ENCODE results near the gene AMBP.

Gene AMBP

DNA sequence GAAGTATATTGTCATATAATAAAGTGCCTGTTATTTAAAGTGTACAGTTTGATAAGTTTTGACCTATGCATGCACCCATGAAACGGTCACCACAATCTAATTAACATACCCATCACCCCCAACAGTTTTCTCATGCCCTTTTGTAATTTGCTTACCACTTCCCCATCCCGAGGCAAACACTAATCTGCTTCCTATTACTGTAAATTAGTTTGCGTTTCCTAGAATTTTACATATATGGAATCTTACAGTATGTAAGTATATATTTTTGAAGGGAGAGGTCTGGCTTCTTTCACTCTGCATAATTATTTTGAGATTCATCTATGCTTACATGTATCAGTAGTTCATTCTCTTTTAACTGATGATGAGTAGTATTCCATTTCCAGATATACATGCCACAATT, 56.5 kb downstream of the AMBP start:
- no peak overlapping the region for H2BK12ac ChIP-seq (ENCODE audit: low read length)
- no peak overlapping the region for H2AFZ ChIP-seq (ENCODE audit: low read length)
- H2BK15ac ChIP-seq (ENCODE audit: low read length), result no peak overlapping the region
- no peaks in the 10 kb centered on the region for H3K79me1 ChIP-seq (ENCODE audit: low read depth, low read length)
- H2AK5ac ChIP-seq (ENCODE audit: low read depth, low read length), result no peak overlapping the region
- no peak overlapping the region for H2BK5ac ChIP-seq (ENCODE audit: low read length)
- no peaks in the 10 kb centered on the region for H3K27me3 ChIP-seq (ENCODE audit: control insufficient read depth in 3 of 3, insufficient read depth in 3 of 3, low read depth in 1 of 3, low read length in 3 of 3)
- H4K8ac ChIP-seq (ENCODE audit: low read depth, low read length), result no peak overlapping the region
- H3K4me2 ChIP-seq (ENCODE audit: insufficient read depth, low read length, poor library complexity, severe bottlenecking), result no peak overlapping the region
- no peaks in the 10 kb centered on the region for H3K4me1 ChIP-seq (ENCODE audit: control insufficient read depth in 2 of 2, insufficient read depth in 1 of 2, low read depth in 1 of 2, low read length in 2 of 2)
- H3K9ac ChIP-seq (ENCODE audit: low read depth, low read length, poor library complexity), result no peak overlapping the region
- H3K18ac ChIP-seq (ENCODE audit: low read length), result no peak overlapping the region
- peaks cover 17 to 69% of the 10 kb centered on the region in 2 donors for H3K36me3 ChIP-seq (replicated peaks in 1 of 2; ENCODE audit: control insufficient read depth in 2 of 2, insufficient read depth in 2 of 2, low read length in 2 of 2)
- WGBS, 2 donors (ENCODE audit: extremely low coverage in 2 of 2, insufficient read length in 2 of 2, insufficient replicate concordance in 1 of 2), result no CpG with 5 or more reads among the region's 3 CpGs
- no peak for DNase-seq (ENCODE audit: low spot score)
- peaks cover 0 to 35% of the 10 kb centered on the region in 2 donors for H3K9me3 ChIP-seq (replicated peaks in 1 of 2; ENCODE audit: control insufficient read depth in 2 of 2, insufficient read depth in 1 of 2, low read depth in 1 of 2, low read length in 2 of 2)
- H3K4ac ChIP-seq (ENCODE audit: low read length), result no peak overlapping the region
- H4K91ac ChIP-seq (ENCODE audit: low read depth, low read length, poor library complexity), result no peak overlapping the region
- no peak overlapping the region for H3K14ac ChIP-seq (ENCODE audit: low read length)
- H3K4me3 ChIP-seq (ENCODE audit: low read length in 2 of 2), result no peak overlapping the region
- H3K23ac ChIP-seq (ENCODE audit: low read depth, low read length, poor library complexity), result no peak overlapping the region
- no peak overlapping the region for H3K27ac ChIP-seq (replicated peaks; ENCODE audit: low read length)
- H2BK120ac ChIP-seq (ENCODE audit: low read depth, low read length), result no peak overlapping the region

DNA sequence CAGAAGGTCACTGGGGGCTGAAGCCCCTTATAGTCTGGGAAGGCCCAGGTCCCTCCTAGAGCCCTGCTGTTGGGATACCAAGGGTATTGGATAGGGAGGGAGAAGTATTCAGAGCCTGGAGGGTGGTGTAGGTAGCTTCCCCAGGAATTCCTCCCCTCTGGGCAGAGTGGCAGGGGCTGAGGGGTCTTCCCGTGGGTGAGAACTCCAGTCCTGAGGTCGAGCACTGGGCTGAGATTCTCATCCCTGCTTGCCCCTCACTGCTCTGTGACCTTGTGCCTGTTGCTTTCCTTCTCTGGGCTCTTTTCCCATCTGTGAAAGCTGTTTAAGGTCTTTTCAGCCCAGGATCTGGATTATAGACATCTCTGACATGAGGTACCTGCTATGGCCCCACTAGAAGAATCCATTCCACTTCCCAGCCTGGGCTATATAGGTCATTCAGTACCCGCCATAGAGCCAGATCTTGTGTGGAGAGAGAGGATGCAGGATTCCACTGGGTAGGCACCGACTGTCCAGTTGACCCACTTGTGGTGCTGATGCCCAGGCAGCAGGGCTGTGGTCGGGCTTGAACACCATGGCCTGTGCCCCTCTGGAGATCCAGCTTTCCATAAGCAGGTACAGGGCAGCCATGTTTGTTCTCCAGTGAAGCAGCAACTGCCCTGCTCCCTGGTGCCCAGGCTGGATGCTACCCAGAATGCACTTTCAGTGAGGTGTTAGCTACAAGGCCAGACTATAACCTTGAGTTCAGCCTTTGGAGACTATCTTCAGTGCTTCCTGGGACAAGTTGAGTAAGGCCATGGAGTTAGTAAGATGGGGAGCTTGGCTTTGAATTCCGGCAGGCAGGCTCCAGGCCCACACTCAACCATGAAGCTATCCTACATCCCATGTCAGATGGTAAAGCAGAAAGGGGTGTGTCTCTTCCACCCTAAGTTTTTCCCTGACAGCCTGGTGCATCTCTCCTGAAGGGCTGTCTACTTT, 60.1 kb downstream of the AMBP start:
- H3K36me3 ChIP-seq (replicated peaks in 1 of 2; ENCODE audit: control insufficient read depth in 2 of 2, insufficient read depth in 2 of 2, low read length in 2 of 2), result peaks cover 22 to 72% of the 10 kb centered on the region in 2 donors

DNA sequence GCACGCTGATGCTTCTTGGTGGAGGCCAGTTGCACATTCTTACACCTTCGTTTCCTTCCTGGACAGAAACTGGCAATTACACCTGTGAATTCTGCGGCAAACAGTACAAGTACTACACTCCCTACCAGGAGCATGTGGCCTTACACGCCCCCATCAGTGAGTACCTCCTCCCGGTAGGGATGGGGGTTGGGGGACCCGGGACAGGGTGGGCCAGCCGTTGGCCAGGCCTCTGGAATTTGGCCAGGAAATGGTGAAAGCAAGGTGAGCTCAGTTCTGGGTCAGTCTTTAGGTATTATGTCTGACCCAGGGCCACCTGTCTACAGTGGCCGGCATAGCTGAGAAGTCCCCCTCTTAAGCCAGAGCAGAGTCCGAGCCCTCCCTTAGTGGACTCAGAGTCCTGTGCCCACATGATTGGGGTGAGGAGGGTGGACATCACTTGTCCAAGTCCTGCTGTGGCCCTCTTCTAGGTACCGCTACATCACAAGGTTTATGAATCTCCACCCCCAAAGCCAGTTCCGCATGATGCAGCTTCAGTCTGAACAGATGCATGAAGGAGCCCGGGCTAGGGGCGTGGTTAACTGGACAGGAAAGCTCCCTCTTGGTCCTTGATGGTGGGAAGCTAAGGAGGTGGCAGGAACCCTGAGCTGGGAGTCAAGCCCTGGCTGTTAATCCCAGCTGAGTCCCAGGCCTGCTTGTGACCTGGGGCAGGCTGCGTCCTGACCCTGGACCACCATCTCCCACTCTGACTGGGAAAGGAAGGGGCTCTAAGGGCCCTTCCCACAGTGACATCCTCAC, 61.3 kb downstream of the AMBP start:
- Histone ChIP-seq H3K27ac (replicated peaks; ENCODE audit: low read length) (no peak overlapping the region), H2BK15ac (ENCODE audit: low read length) (no peak overlapping the region), H3K36me3 (replicated peaks in 1 of 2; ENCODE audit: control insufficient read depth in 2 of 2, insufficient read depth in 2 of 2, low read length in 2 of 2) (peaks cover 24 to 69% of the 10 kb centered on the region in 2 donors), H2BK120ac (ENCODE audit: low read depth, low read length) (no peak overlapping the region), H3K27me3 (ENCODE audit: control insufficient read depth in 3 of 3, insufficient read depth in 3 of 3, low read depth in 1 of 3, low read length in 3 of 3) (no peaks in the 10 kb centered on the region), H3K9ac (ENCODE audit: low read depth, low read length, poor library complexity) (no peak overlapping the region), H2AK5ac (ENCODE audit: low read depth, low read length) (no peak overlapping the region), H3K4ac (ENCODE audit: low read length) (no peak overlapping the region), H3K4me1 (ENCODE audit: control insufficient read depth in 2 of 2, insufficient read depth in 1 of 2, low read depth in 1 of 2, low read length in 2 of 2) (no peaks in the 10 kb centered on the region), H4K91ac (ENCODE audit: low read depth, low read length, poor library complexity) (no peak overlapping the region), H3K18ac (ENCODE audit: low read length) (no peak overlapping the region), H3K9me3 (replicated peaks in 1 of 2; ENCODE audit: control insufficient read depth in 2 of 2, insufficient read depth in 1 of 2, low read depth in 1 of 2, low read length in 2 of 2) (peaks cover 2 to 12% of the 10 kb centered on the region in 2 donors), H4K8ac (ENCODE audit: low read depth, low read length) (no peak overlapping the region), H3K14ac (ENCODE audit: low read length) (no peak overlapping the region), H2AFZ (ENCODE audit: low read length) (no peak overlapping the region), H3K23ac (ENCODE audit: low read depth, low read length, poor library complexity) (no peak overlapping the region), H3K4me3 (ENCODE audit: low read length in 2 of 2) (no peak overlapping the region), H2BK5ac (ENCODE audit: low read length) (no peak overlapping the region), H2BK12ac (ENCODE audit: low read length) (no peak overlapping the region), H3K4me2 (ENCODE audit: insufficient read depth, low read length, poor library complexity, severe bottlenecking) (no peak overlapping the region), H3K79me1 (ENCODE audit: low read depth, low read length) (no peaks in the 10 kb centered on the region)
- no peak for DNase-seq (ENCODE audit: low spot score)
- no CpG with 5 or more reads among the region's 14 CpGs for WGBS, 2 donors (ENCODE audit: extremely low coverage in 2 of 2, insufficient read length in 2 of 2, insufficient replicate concordance in 1 of 2)

More for the DNA sequence above, 60.1 kb downstream of the AMBP start:
- Histone ChIP-seq H2AK5ac (ENCODE audit: low read depth, low read length) (no peak overlapping the region), H3K4me3 (ENCODE audit: low read length in 2 of 2) (no peak overlapping the region), H3K9ac (ENCODE audit: low read depth, low read length, poor library complexity) (no peak overlapping the region), H2AFZ (ENCODE audit: low read length) (no peak overlapping the region), H4K91ac (ENCODE audit: low read depth, low read length, poor library complexity) (no peak overlapping the region), H2BK5ac (ENCODE audit: low read length) (no peak overlapping the region), H3K18ac (ENCODE audit: low read length) (no peak overlapping the region), H3K9me3 (replicated peaks in 1 of 2; ENCODE audit: control insufficient read depth in 2 of 2, insufficient read depth in 1 of 2, low read depth in 1 of 2, low read length in 2 of 2) (peaks cover 0 to 17% of the 10 kb centered on the region in 2 donors), H3K4me2 (ENCODE audit: insufficient read depth, low read length, poor library complexity, severe bottlenecking) (no peak overlapping the region), H2BK120ac (ENCODE audit: low read depth, low read length) (no peak overlapping the region), H2BK15ac (ENCODE audit: low read length) (no peak overlapping the region), H3K4ac (ENCODE audit: low read length) (no peak overlapping the region), H4K8ac (ENCODE audit: low read depth, low read length) (no peak overlapping the region), H3K14ac (ENCODE audit: low read length) (no peak overlapping the region), H3K79me1 (ENCODE audit: low read depth, low read length) (no peaks in the 10 kb centered on the region), H3K27me3 (ENCODE audit: control insufficient read depth in 3 of 3, insufficient read depth in 3 of 3, low read depth in 1 of 3, low read length in 3 of 3) (no peaks in the 10 kb centered on the region), H3K23ac (ENCODE audit: low read depth, low read length, poor library complexity) (no peak overlapping the region), H2BK12ac (ENCODE audit: low read length) (no peak overlapping the region), H3K27ac (replicated peaks; ENCODE audit: low read length) (no peak overlapping the region), H3K4me1 (ENCODE audit: control insufficient read depth in 2 of 2, insufficient read depth in 1 of 2, low read depth in 1 of 2, low read length in 2 of 2) (no peaks in the 10 kb centered on the region)
- no peak for DNase-seq (ENCODE audit: low spot score)
- no CpG with 5 or more reads among the region's 6 CpGs for WGBS, 2 donors (ENCODE audit: extremely low coverage in 2 of 2, insufficient read length in 2 of 2, insufficient replicate concordance in 1 of 2)

DNA sequence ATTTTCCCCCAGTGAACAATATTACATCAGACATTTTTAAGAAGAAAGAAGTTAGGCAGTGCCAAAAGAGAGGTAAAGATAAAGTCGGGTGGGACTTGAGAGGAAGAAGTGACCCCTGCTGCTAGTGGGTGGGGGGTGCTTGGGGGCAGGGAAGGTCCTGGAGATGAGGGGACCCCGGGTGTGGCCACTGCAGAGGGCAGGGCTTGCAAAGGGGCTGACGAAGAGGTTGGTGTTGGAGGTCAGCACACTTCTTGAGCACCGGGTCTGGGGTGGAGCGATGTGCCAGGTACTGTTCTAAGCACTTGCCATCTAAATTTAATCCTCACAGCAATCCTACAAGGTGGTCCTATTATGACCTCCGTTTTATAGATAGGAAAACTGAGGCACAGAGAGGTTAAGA, 62.0 kb downstream of the AMBP start:
- Histone ChIP-seq H3K4me1 (ENCODE audit: control insufficient read depth in 2 of 2, insufficient read depth in 1 of 2, low read depth in 1 of 2, low read length in 2 of 2) (no peaks in the 10 kb centered on the region), H2BK5ac (ENCODE audit: low read length) (no peak overlapping the region), H3K9me3 (replicated peaks in 1 of 2; ENCODE audit: control insufficient read depth in 2 of 2, insufficient read depth in 1 of 2, low read depth in 1 of 2, low read length in 2 of 2) (peaks cover 3 to 10% of the 10 kb centered on the region in 2 donors), H3K18ac (ENCODE audit: low read length) (no peak overlapping the region), H3K4me2 (ENCODE audit: insufficient read depth, low read length, poor library complexity, severe bottlenecking) (no peak overlapping the region), H3K4ac (ENCODE audit: low read length) (no peak overlapping the region), H2BK120ac (ENCODE audit: low read depth, low read length) (no peak overlapping the region), H3K27ac (replicated peaks; ENCODE audit: low read length) (no peak overlapping the region), H2BK15ac (ENCODE audit: low read length) (no peak overlapping the region), H2AFZ (ENCODE audit: low read length) (no peak overlapping the region), H3K27me3 (ENCODE audit: control insufficient read depth in 3 of 3, insufficient read depth in 3 of 3, low read depth in 1 of 3, low read length in 3 of 3) (no peaks in the 10 kb centered on the region), H3K4me3 (ENCODE audit: low read length in 2 of 2) (no peak overlapping the region), H3K36me3 (replicated peaks in 1 of 2; ENCODE audit: control insufficient read depth in 2 of 2, insufficient read depth in 2 of 2, low read length in 2 of 2) (peaks cover 27 to 69% of the 10 kb centered on the region in 2 donors), H3K79me1 (ENCODE audit: low read depth, low read length) (no peaks in the 10 kb centered on the region), H4K8ac (ENCODE audit: low read depth, low read length) (no peak overlapping the region), H4K91ac (ENCODE audit: low read depth, low read length, poor library complexity) (no peak overlapping the region), H2BK12ac (ENCODE audit: low read length) (no peak overlapping the region), H3K14ac (ENCODE audit: low read length) (no peak overlapping the region), H2AK5ac (ENCODE audit: low read depth, low read length) (no peak overlapping the region), H3K9ac (ENCODE audit: low read depth, low read length, poor library complexity) (no peak overlapping the region), H3K23ac (ENCODE audit: low read depth, low read length, poor library complexity) (no peak overlapping the region)
- WGBS, 2 donors (ENCODE audit: extremely low coverage in 2 of 2, insufficient read length in 2 of 2, insufficient replicate concordance in 1 of 2), result no CpG with 5 or more reads among the region's 6 CpGs
- no peak for DNase-seq (ENCODE audit: low spot score)
